ENCODE results near the gene PHLDA3. TPM values are rescaled to one million over a fixed set of nuclear protein-coding genes. Genes with fewer than 3 reads are reported as not detected.
A peak's percentile ranks its signal among the peaks of the same experiment; 100 is the strongest.

PHLDA3 gene
- total and polyA plus RNA-seq, 2 of the 13 experiments (the other 11 are each of a cell fraction or from before 2014, with no cell fraction given): 16.7 to 33.6 TPM

GRCh38 chr1:201499795-201500669, 31.0 kb upstream of the PHLDA3 start:
- no peaks in the 10 kb centered on the region for H3K79me2 ChIP-seq (ENCODE audit: insufficient read depth, low read length)
- ATAC-seq (no peak), DNase-seq (ENCODE audit: low spot score) (no peak), FAIRE-seq (no peak)
- H4K20me1 ChIP-seq (ENCODE audit: insufficient read depth, low read length): no peaks in the 10 kb centered on the region
- intact Hi-C loops (cut with micrococcal nuclease; ENCODE audit: unreplicated experiment) (no loop called here), in situ Hi-C loops (cut with HindIII; ENCODE audit: extremely low pct_ligation_motif_present, low pct_unique_long_range_greater_than_20kb) (no loop called here)
- CTCF ChIA-PET (ENCODE audit: low intra/inter-chr PET ratio, low total read pairs): interaction anchor here (1.6 kb wide), 1 partner anchor 13 kb away, joined by 3 read pairs; no protein-coding TSS in a partner anchor
- POLR2A ChIA-PET: interaction anchor here (0.7 to 1.4 kb wide), 2 partner anchors 17 to 31 kb away, joined by 3 read pairs; partner anchors contain the start of gene PHLDA3
- no peak overlapping the region for H2AFZ ChIP-seq (ENCODE audit: low read length)
- H3K27ac ChIP-seq (ENCODE audit: extremely low read length, insufficient read depth, low read length): no peak overlapping the region
- H3K4me1 ChIP-seq (ENCODE audit: insufficient read depth, low read length): peaks cover 87% of the 10 kb centered on the region
- H3K4me3 ChIP-seq (replicated peaks in 1 of 3; ENCODE audit: insufficient read depth in 1 of 3, low read depth in 2 of 3, low read length in 3 of 3): no peak overlapping the region
- H3K36me3 ChIP-seq (replicated peaks in 1 of 2; ENCODE audit: control insufficient read depth in 1 of 2, insufficient read depth in 2 of 2, low read length in 2 of 2): no peaks in the 10 kb centered on the region
- no TSS peak for BruUV-seq (replicated peaks)
- 98% methylated on average over 5 of the region's 8 CpGs for WGBS (ENCODE audit: low lambda C conversion rate)
- peak overlapping the region; percentile 21; the same call in 1 of the 2 replicates for H3K4me2 ChIP-seq (ENCODE audit: low read depth, low read length)
- H3K27me3 ChIP-seq (ENCODE audit: control insufficient read depth in 1 of 2, insufficient read depth in 2 of 2, low read length in 2 of 2): no peaks in the 10 kb centered on the region
- H3K9me3 ChIP-seq (ENCODE audit: low read length): no peaks in the 10 kb centered on the region
- TF ChIP-seq, protein P1, sequence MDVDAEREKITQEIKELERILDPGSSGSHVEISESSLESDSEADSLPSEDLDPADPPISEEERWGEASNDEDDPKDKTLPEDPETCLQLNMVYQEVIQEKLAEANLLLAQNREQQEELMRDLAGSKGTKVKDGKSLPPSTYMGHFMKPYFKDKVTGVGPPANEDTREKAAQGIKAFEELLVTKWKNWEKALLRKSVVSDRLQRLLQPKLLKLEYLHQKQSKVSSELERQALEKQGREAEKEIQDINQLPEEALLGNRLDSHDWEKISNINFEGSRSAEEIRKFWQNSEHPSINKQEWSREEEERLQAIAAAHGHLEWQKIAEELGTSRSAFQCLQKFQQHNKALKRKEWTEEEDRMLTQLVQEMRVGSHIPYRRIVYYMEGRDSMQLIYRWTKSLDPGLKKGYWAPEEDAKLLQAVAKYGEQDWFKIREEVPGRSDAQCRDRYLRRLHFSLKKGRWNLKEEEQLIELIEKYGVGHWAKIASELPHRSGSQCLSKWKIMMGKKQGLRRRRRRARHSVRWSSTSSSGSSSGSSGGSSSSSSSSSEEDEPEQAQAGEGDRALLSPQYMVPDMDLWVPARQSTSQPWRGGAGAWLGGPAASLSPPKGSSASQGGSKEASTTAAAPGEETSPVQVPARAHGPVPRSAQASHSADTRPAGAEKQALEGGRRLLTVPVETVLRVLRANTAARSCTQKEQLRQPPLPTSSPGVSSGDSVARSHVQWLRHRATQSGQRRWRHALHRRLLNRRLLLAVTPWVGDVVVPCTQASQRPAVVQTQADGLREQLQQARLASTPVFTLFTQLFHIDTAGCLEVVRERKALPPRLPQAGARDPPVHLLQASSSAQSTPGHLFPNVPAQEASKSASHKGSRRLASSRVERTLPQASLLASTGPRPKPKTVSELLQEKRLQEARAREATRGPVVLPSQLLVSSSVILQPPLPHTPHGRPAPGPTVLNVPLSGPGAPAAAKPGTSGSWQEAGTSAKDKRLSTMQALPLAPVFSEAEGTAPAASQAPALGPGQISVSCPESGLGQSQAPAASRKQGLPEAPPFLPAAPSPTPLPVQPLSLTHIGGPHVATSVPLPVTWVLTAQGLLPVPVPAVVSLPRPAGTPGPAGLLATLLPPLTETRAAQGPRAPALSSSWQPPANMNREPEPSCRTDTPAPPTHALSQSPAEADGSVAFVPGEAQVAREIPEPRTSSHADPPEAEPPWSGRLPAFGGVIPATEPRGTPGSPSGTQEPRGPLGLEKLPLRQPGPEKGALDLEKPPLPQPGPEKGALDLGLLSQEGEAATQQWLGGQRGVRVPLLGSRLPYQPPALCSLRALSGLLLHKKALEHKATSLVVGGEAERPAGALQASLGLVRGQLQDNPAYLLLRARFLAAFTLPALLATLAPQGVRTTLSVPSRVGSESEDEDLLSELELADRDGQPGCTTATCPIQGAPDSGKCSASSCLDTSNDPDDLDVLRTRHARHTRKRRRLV (CRISPR knock-in tag; IDR thresholded peaks at IDR 0.05): no peak
- TF ChIP-seq, protein P2, sequence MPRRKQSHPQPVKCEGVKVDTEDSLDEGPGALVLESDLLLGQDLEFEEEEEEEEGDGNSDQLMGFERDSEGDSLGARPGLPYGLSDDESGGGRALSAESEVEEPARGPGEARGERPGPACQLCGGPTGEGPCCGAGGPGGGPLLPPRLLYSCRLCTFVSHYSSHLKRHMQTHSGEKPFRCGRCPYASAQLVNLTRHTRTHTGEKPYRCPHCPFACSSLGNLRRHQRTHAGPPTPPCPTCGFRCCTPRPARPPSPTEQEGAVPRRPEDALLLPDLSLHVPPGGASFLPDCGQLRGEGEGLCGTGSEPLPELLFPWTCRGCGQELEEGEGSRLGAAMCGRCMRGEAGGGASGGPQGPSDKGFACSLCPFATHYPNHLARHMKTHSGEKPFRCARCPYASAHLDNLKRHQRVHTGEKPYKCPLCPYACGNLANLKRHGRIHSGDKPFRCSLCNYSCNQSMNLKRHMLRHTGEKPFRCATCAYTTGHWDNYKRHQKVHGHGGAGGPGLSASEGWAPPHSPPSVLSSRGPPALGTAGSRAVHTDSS (CRISPR knock-in tag; conservative IDR thresholded peaks at IDR 0.05): no peak
- TF ChIP-seq KLF15 (CRISPR knock-in tag; IDR thresholded peaks at IDR 0.05; ENCODE audit: borderline replicate concordance) (no peak), TEF (CRISPR knock-in tag; IDR thresholded peaks at IDR 0.05) (no peak), MIER2 (CRISPR knock-in tag; IDR thresholded peaks at IDR 0.05) (no peak), ZNF768 (CRISPR knock-in tag; IDR thresholded peaks at IDR 0.05) (peak; percentile 65; the same call in 1 of the 2 replicates), ONECUT2 (CRISPR knock-in tag; IDR thresholded peaks at IDR 0.05) (no peak), ZMYM4 (CRISPR knock-in tag; IDR thresholded peaks at IDR 0.05) (no peak; the same call in 1 of the 2 replicates)
- H3K9ac ChIP-seq (ENCODE audit: insufficient read depth, low read depth, low read length): no peak overlapping the region
